Lung (tissue), 12 donors: Measurements from ENCODE around the gene CHIC1. TPM values are rescaled to one million over a fixed set of nuclear protein-coding genes. Genes with fewer than 3 reads are reported as not detected.
"Not testable (repeated sequence)": the region's sequence is repeated elsewhere in the genome, so short reads cannot be mapped to it uniquely, and the experiment has no call there.

Experiments
- ATAC-seq: fragments of 200-7000 bp; cut with Tn5 transposase; one replicate; pipeline ENCODE4 v1.9.1; 2020; ENCODE audit warnings: moderate number of reproducible peaks; ENCODE audit not compliant: insufficient read depth, low FRiP score
- DNase-seq, 3 donors: peaks; one replicate each; pipeline ENCODE4 v3.0.0-alpha.2; 2013 to 2017
- H3K27ac ChIP-seq, 2 donors: one replicate each; pipeline ENCODE4 v1.5.1; 2013; ENCODE audit warnings: mild to moderate bottlenecking in 2 of 2, moderate library complexity in 2 of 2, control low read depth in 1 of 2, inconsistent platforms in 1 of 2, low read depth in 1 of 2, low read length in 1 of 2
- H3K27me3 ChIP-seq, 3 donors: one replicate each; pipeline ENCODE4 v1.5.1; 2013; ENCODE audit warnings: low read length in 2 of 3; ENCODE audit not compliant: control insufficient read depth in 3 of 3, insufficient read depth in 3 of 3
- H3K36me3 ChIP-seq, 4 donors: one replicate each; pipeline ENCODE4 v1.5.1; 2013; ENCODE audit warnings: low read length in 4 of 4, mild to moderate bottlenecking in 1 of 4, moderate library complexity in 1 of 4; ENCODE audit not compliant: control insufficient read depth in 4 of 4, insufficient read depth in 4 of 4
- H3K4me1 ChIP-seq, 5 donors: one replicate each; pipeline ENCODE4 v1.5.1; 2013; ENCODE audit warnings: low read length in 5 of 5, mild to moderate bottlenecking in 2 of 5, moderate library complexity in 1 of 5; ENCODE audit not compliant: control insufficient read depth in 5 of 5, insufficient read depth in 5 of 5
- H3K4me3 ChIP-seq: one replicate; pipeline ENCODE4 v1.5.1; 2013; ENCODE audit warnings: mild to moderate bottlenecking, control low read depth, moderate library complexity
- H3K9ac ChIP-seq, 2 donors: one replicate each; pipeline ENCODE4 v1.5.1; 2013; ENCODE audit warnings: low read length in 2 of 2, control low read depth in 1 of 2; ENCODE audit not compliant: insufficient read depth in 1 of 2
- H3K9me3 ChIP-seq, 4 donors: one replicate each; pipeline ENCODE4 v1.5.1; 2013; ENCODE audit warnings: low read length in 3 of 4, mild to moderate bottlenecking in 1 of 4, moderate library complexity in 1 of 4; ENCODE audit not compliant: control insufficient read depth in 4 of 4, insufficient read depth in 3 of 4
- CTCF ChIP-seq: IDR thresholded peaks from 2 replicates; pipeline ENCODE4 v1.5.1; 2012; ENCODE audit warnings: mild to moderate bottlenecking; ENCODE audit errors: control extremely low read depth, extremely low read depth
- WGBS, 2 donors: extraction: QIAGEN DNeasy Blood & Tissue Kit; methylation state at CpG; one replicate each; pipeline ENCODE4 v1.1.7; 2013; 5-methylcytosine and 5-hydroxymethylcytosine counted together
- polyA plus RNA-seq, 2 donors: library from polyadenylated mRNA; stranded (reverse); fragments of 200-250 nt; gene quantifications; one replicate each; pipeline ENCODE4 v1.2.1, GENCODE V29; 2013
- total RNA-seq, 2 donors: library from RNA; depleted of rRNA in 1 of 2; stranded (reverse); fragments of >200 nt in 1 of 2; gene quantifications; one replicate each; pipeline ENCODE4 v1.2.1, GENCODE V29; 2014 to 2021
- donor health status: control.
- donor health status: control.
- donor health status: Bipolar disorder and iron deficiency.
- donor health status: healthy.
- donor health status: DM: yes; HTN: yes; CAD: no.

Gene CHIC1
- total and polyA plus RNA-seq, 4 donors: 2.0 to 14.3 (median 4.4) TPM

GRCh38 chrX:73647212-73647611 lies 84.2 kb downstream of the CHIC1 start:
- Histone ChIP-seq H3K4me1 (no peaks in the 10 kb centered on the region), H3K9me3 (peaks cover 0 to 16% (median 6%) of the 10 kb centered on the region in 4 donors), H3K27ac (no peak overlapping the region), H3K36me3 (peaks cover 0 to 3% (median under 1%) of the 10 kb centered on the region in 4 donors), H3K4me3 (no peak overlapping the region), H3K27me3 (no peaks in the 10 kb centered on the region), H3K9ac (no peak overlapping the region)
- TF ChIP-seq CTCF: no peak
- WGBS, 2 donors: 59 to 83% methylated on average over 1 of the region's 1 CpG
- DNase-seq (no peak), ATAC-seq (no peak)

DNA sequence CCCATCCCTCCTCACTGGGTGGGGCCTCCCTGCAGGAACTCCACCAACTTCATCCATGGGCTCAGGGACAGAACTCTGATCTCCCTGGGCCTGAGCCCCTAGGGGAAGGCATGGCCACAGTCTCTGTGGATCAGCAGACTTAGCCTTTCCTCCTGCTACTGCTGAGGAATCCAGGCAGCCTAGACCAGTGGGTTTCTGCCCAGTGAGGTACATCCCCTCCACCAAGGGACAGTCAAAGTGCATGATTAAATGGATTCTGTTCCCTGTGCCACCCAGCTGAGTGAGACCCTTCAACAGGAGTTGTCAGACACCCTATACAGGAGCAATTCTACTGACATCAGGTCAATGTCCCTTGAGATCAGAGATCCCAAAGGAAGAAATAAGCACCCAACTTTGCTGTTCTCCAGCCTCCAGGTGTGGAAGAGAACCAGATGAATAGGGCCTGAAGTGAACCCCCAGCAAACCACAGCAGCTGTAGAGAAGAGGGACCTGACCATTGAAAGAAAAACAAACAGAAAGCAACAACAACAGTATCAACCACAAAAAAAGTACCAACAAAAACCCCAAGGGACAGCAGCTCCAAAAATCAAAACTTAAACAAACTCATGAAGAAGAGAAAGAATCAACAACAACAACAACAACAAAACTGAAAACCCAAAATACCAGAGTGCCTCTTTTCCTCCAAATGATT lies 84.8 kb downstream of the CHIC1 start:
- Histone ChIP-seq H3K36me3 (peaks cover 0 to 3% (median under 1%) of the 10 kb centered on the region in 4 donors), H3K27me3 (no peaks in the 10 kb centered on the region), H3K4me3 (no peak overlapping the region), H3K27ac (no peak overlapping the region), H3K4me1 (no peaks in the 10 kb centered on the region), H3K9ac (no peak overlapping the region), H3K9me3 (peaks cover 0 to 16% (median 6%) of the 10 kb centered on the region in 4 donors)
- ATAC-seq (no peak), DNase-seq (no peak)
- no peak for TF ChIP-seq CTCF

GRCh38 chrX:73661322-73661721 lies 98.3 kb downstream of the CHIC1 start:
- H3K4me1 ChIP-seq, H3K9ac ChIP-seq, H3K4me3 ChIP-seq, ATAC-seq, H3K27ac ChIP-seq, H3K36me3 ChIP-seq, DNase-seq, H3K27me3 ChIP-seq: not testable (repeated sequence)
- WGBS, 2 donors: 65 to 100% methylated on average over 1 of the region's 1 CpG
- peaks cover 2 to 12% (median 7%) of the 10 kb centered on the region in 4 donors for H3K9me3 ChIP-seq

- DNase-seq (peak in 2 of 3 donors; percentile 4 to 14), ATAC-seq (no peak)
- H3K27me3 ChIP-seq: no peaks in the 10 kb centered on the region
- 58 to 91% methylated on average over 4 to 5 of the region's 5 CpGs for WGBS, 2 donors
- no peak for TF ChIP-seq CTCF
- no peak overlapping the region for H3K4me3 ChIP-seq
- no peak overlapping the region for H3K27ac ChIP-seq
- peaks cover 0 to 7% (median 0%) of the 10 kb centered on the region in 5 donors for H3K4me1 ChIP-seq
- H3K36me3 ChIP-seq: no peaks in the 10 kb centered on the region
- peaks cover 0 to 18% (median 3%) of the 10 kb centered on the region in 4 donors for H3K9me3 ChIP-seq
- no peak overlapping the region for H3K9ac ChIP-seq
These were observed 105.8 kb downstream of the CHIC1 start for GRCh38 chrX:73668779-73669178.
